Activated CD4-positive, alpha-beta T cell treated with anti-CD3 and anti-CD28 coated beads, Interleukin-10, Interleukin-2, amounts not matched to agents 100 ng/mL and 50 ng/mL, durations not matched to agents 16 hours and 8 hours (primary cell): ENCODE measurements around the gene DNMT3L.
A peak's percentile ranks its signal among the peaks of the same experiment; 100 is the strongest.
"Not testable (repeated sequence)": the region's sequence is repeated elsewhere in the genome, so short reads cannot be mapped to it uniquely, and the experiment has no call there.

Experiments
- DNase-seq: peaks from one replicate; pipeline ENCODE4 v3.0.0-alpha.2; 2020

Gene DNMT3L

GRCh38 chr21:44261675-44262295 is at the start of gene DNMT3L:
DNMT3L (minus strand) TSS chr21:44261897; CDS start chr21:44261259, 638 bp downstream.
- no peak for DNase-seq

DNA sequence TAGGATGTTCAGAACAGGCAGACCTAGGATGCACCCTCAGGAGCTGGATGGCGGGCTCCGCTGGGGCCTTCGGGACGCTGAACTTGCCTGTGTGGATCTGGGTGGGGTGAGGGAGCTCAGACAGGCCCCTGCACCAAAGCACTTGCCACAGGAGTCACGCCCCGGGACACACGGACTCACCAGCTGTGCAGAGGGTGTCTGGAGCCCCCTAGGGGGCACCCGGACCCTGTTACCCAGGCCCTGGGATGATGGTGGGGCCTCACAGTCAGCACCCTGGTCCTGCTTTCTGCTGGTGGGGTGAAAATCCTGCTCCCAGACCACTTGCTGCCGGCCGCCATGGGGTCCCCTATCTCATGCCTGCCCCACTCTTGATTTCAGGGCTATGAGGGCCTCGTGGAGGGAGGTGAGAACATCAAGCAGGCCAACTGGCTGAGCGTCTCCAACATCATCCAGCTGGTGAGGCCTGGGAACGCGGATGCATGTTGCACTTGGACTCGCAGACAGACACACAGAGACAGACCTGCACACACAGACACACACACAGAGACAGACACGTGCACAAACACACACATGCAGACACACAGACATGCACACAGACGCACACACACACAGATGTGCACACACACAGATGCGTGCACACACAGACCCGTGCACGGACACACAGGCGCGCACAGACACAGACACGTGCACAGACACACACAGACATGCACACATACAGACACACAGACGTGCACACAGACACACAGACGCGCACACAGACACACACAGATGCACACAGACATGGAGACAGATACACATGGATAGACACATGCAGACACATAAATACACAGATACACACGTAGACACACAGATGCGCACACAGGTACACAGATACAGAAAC is 49.2 kb upstream of the DNMT3L start:
- DNase-seq: no peak

DNA sequence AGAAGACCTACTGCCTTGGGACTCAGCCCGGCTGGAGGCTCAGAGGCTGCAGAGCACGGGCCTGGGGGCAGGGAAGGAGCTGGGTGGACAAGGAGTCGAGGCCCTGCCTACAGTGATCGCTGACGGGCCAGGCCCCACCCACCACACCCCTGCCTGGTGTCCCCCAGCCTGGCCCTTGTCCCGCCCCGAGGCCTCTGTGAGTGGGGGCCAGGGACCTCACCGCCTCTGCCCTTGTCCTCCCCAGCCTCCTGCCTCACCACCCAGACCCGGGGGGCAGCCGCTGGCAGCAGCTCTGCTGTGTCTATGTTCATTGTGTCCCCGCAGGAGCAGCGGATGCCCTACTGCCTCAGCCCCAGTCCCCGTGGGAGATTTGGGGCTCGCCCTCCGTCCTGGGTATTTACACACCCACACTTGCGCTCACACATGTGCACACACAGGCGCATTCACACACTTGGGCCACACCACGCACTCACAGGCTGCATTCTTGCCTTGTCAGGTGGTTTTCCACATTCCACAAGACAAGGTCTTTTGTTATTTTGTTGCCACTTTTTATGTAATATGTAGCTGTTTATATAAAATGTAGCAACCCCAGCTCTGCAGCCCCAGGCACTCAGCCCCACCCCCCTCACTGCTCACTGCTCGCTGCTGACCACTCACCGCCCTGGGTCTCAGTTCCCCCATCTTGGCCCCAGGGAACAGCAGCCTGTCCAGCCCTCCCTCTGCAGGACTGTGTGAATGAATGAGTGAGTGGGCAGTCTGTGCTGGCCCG is 45.4 kb upstream of the DNMT3L start:
- DNase-seq: no peak

GRCh38 chr21:44305691-44306090 is 44.0 kb upstream of the DNMT3L start:
- no peak for DNase-seq

DNA sequence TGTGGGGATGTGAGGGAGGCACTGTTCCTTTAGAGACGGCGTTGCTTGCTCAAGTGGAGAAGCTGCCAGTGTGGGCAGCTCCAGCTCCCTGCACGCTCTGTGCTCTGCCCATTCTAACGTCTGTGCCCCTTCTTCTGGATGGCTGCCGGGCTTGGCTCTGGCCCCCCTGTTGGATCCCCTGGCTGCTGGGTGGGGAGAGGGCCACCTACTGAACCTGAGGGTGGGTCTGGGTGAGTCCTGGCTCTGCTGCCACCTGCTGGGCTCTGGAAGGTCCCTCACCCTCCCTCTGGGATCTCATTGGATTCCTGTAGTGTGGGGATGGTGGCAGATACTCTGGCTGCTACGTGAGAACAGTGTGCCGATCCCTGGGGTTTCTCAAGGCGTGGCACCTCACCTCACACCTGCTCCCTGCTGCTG is 43.2 kb upstream of the DNMT3L start:
- DNase-seq: peak; percentile 47

DNA sequence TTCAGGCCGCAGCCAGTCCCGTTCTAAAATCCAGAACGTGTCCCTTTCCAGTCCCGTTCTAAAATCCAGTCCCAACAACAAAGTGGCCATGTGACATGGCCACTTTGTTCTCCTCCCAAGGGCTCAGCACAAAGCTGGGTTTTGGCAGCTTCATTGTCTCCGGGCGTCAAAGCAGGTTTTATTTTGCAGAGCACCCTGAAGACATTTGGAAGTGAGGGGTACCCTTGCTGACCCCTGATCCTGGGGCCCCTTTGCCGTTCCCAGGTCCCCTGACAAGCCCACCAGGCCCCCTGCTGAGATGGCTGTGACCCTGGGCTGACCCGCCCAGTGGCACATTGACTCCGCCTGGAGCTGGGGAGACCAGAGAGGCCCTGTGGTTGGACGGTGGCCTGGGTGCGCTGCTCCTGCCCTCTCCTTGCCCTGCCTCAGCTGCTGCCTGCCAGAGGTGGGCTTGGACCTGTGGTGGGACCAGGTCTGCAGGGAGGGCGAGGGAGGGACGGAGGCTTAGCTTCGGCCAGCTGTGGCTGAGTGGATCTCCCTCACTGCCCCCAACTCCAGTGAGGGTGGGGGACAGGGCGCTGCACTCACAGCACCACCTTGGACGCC is 42.4 kb upstream of the DNMT3L start:
- no peak for DNase-seq

DNA sequence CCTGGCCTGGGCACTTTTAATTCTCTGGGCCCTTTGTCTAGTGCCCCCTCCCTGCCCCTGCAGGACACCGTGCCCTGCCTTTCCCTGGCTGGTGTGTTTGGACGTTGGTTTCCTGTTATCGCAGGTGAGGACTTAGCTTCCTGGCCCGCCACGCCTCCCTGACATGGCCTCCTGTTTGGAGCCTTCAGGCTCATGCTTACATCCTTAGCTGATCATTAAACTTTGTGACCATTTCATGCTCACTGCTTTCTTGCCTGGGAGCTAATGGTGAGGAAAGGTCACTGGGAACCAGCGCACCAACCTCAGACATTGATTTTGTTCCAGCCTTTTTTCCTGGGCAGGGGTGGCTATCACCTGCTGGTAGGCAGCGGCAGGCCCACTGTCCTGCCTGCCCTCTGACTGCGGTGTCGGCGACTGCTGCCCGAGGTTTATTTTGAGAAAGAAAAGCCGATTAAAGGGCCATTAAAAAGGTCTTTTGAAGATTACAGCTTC is 41.8 kb upstream of the DNMT3L start:
- DNase-seq: no peak

DNA sequence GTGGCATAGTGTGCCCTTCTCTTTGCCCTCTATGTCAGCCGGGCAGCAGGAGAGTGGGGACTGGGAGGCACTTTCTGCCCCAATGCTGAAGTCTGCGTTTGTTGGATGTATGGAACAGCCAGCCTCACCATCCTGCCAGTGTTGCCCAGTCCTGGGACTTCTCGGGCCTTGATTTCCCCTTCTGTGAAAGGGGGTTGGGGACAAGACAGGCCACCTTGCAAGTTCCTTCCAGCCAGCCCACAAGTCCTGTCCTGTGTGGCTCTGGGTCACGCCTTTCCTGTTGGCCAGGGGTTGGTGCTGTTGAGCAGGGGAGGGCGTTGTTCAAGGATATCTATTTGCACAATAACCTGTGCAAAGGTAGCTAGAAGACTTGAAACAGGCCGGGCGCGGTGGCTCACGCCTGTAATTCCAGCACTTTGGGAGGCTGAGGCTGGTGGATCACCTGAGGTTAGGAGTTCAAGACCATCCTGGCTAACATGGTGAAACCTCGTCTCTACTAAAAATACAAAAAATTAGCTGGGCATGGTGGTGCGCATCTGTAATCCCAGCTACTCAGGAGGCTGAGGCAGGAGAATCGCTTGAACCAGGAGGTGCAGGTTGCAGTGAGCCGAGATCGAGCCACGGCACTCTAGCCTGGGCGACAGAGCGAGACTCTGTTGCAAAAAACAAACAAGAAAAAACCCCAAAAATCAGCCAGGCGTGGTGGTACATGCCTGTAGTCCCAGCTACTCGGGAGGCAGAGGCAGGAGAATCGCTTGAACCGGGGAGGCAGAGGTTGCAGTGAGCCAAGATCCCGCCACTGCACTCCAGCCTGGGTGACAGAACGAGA is 41.1 kb upstream of the DNMT3L start:
- not testable (repeated sequence) for DNase-seq

DNA sequence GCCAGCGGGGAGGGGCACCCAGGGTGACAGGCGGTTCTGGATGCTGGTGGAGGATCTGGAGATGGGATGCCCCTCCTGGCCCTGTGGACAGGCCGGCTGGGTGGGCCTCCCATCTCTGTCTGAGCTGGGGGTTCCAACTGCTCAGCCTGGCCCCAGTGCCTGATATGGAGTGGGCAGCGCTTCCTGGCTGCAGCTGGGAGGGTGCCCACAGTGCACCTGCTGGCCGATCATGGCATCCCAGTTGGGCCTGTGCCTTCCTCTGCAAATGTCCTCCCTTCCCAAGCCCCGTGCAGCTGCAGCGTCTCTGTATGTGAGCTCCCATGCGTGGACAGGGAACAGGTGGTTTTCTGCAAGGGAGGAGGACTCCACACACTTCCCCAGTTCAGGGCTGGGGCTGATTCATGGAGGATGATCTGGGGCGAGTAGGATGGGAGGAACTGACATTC is 40.3 kb upstream of the DNMT3L start:
- DNase-seq: no peak

- DNase-seq: no peak
Measured at GRCh38 chr21:44301141-44301540, 39.4 kb upstream of the DNMT3L start.

GRCh38 chr21:44300262-44300959 is 38.7 kb upstream of the DNMT3L start:
- peak; percentile 73 for DNase-seq

DNA sequence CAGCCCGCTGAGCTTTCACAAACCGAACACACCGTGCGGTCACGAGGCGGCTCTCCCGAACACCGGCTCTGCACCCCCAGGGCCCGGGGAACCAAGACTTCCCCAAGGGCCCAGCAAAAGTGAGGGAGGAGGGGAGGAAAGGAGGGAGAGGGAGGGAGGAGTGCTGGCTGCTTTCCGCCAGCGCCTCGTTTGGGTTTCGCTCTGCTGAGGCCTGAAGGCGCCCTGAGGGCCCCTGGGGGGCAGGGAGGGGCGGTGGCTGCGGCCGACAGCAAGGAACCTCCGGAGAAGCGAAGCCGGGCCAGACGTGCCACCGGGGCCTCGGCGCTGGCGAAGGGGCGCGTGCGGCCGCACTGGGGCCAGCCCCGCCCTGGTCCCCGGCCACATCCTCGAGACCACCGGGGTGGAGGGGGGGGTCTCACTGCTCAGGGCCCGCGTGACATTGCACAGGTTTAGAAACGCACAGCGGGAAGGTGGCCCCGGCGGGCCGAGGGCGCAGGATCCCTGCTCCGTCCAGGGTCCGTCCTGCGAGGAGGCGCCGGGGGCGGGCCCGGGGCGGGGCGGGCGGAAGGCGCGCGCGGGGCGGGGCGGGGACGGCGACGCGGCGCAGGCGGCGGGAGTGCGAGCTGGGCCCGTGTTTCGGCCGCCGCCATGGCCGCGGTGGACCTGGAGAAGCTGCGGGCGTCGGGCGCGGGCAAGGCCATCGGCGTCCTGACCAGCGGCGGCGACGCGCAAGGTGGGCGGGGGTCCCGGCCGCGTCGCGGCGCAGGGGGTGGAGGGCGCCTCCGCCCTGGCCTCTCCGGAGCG is 38.0 kb upstream of the DNMT3L start, which contains the start of gene PFKL:
Gene PFKL, plus strand, starts transcription at position 596 of the 804 bp plus-strand sequence. Its CDS starts 53 bp downstream, at position 649.
- peak; percentile 79 for DNase-seq

- DNase-seq: no peak
Measured at GRCh38 chr21:44299085-44299457, 37.4 kb upstream of the DNMT3L start.

- peak; percentile 36 for DNase-seq
Measured at GRCh38 chr21:44298301-44298700, 36.6 kb upstream of the DNMT3L start.

DNA sequence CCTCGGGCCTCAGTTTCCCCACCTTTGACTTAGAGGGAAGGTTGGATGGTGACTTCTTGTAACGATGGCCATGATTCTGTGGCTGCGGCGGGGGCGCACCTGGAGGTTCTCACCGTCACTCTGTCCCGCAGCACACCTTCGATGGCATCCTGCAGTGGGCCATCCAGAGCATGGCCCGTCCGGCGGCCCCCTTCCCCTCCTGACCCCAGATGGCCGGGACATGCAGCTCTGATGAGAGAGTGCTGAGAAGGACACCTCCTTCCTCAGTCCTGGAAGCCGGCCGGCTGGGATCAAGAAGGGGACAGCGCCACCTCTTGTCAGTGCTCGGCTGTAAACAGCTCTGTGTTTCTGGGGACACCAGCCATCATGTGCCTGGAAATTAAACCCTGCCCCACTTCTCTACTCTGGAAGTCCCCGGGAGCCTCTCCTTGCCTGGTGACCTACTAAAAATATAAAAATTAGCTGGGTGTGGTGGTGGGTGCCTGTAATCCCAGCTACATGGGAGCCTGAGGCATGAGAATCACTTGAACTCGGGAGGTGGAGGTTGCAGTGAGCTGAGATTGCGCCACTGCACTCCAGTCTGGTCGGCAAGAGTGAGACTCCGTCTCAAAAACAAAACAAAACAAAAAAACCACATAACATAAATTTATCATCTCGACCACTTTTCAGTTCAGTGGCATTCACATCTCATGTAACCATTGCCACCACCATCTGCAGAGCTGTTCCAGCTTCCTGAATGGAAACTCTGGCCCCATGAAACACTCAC is 36.0 kb upstream of the DNMT3L start:
- DNase-seq: peak; percentile 82

DNA sequence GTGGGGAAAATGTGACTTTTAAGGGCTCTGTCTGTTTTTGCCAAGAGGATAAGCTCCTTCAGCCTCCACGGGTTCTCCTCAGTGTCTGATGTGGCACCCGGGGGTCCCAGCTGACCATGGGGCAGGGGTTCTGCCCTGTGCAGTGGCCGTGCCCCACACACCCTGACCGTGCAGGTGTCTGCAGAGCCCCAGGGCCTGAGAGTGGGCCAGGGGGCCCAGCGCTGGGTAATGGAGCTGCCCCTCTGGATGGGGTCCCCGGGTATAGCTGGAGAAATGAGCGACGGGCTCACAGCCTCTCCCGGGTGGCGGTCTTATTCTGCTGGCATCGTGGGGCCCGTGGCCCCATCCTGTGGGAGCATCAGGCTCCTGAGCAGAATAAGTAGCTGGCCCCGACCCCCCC is 35.2 kb upstream of the DNMT3L start:
- DNase-seq: no peak

GRCh38 chr21:44296103-44296519 is 34.4 kb upstream of the DNMT3L start:
- DNase-seq: no peak

DNA sequence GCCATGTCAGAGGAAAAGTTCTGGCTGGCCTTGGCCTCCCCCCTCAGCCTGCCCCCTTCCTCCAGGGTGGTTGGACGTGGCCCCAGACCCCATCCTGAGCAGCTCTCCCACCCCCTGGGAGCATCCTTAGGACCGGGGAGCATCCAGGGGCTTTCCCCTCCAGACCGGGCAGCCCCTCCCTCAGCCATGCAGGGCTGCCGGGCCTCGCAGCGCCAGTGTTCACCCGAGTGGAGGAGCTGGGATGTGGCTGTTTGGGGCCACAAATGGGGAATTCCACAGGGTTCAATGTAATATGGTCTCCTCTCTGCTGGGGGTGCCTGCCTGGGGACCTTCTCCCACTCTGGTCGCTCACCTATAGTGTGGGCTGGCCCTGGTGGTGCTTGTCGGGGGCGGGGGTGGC is 33.9 kb upstream of the DNMT3L start:
- DNase-seq: no peak

GRCh38 chr21:44295163-44295573 is 33.5 kb upstream of the DNMT3L start:
- DNase-seq: no peak
